K562 (cell line): Measurements from ENCODE around the gene ST3GAL3. TPM values are rescaled to one million over a fixed set of nuclear protein-coding genes. Genes with fewer than 3 reads are reported as not detected.

Experiments
- ATAC-seq: fragments of 200-7000 bp; cut with Tn5 transposase; 3 replicates; pipeline ENCODE4 v1.9.1; 2020; ENCODE audit warnings: moderate library complexity
- BruUV-seq: library from RNA; stranded (reverse); fragments of 400-500 nt; replicated peaks from 2 replicates; lab custom pipeline; 2021; lab: Mats Ljungman, UMichigan
- CTCF ChIA-PET: fragments of 300-600 bp; formaldehyde crosslinking; extraction: SDS; loops from one replicate; lab custom pipeline; 2021; ENCODE audit warnings: low intra/inter-chr PET ratio; lab: Yijun Ruan, JAX
- POLR2A ChIA-PET: fragments of 300-600, 350-650 bp; sonication (Branson Sonifier 250); formaldehyde crosslinking; extraction: SDS; loops from one replicate; lab custom pipeline; 2021; ENCODE audit warnings: antibody characterized with exemption, inconsistent platforms; lab: Yijun Ruan, JAX
- DNase-seq, 4 experiments: peaks; one replicate each; pipeline versions ENCODE4 v3.0.0 to v3.0.0-alpha.2; 2011 to 2018; ENCODE audit warnings: low spot score in 3 of 4, mixed read lengths in 3 of 4; ENCODE audit errors: extremely low read depth in 1 of 4
- FAIRE-seq: peaks from 2 replicates; lab custom pipeline; 2011; peaks lifted over from hg19 to GRCh38; lab: Jason Lieb, UNC
- H2AFZ ChIP-seq: 2 replicates; pipeline ENCODE4 v1.6.0; 2011; ENCODE audit warnings: low read depth, low read length, control low read depth, inconsistent platforms
- H3K27ac ChIP-seq: fragments of 200-600 bp; 3 replicates; pipeline ENCODE4 v1.8.0; 2011; ENCODE audit warnings: low read depth, mild to moderate bottlenecking, control low read depth, inconsistent platforms, low read length, moderate library complexity, mixed read lengths; ENCODE audit errors: extremely low read depth
- H3K27me3 ChIP-seq, 2 experiments: fragments of 300-600 bp in 1 of 2; 2 replicates in 1 of 2; 3 replicates in 1 of 2; pipeline versions ENCODE4 v1.6.0 to v1.8.0; 2011; ENCODE audit warnings: inconsistent platforms in 2 of 2, low read length in 2 of 2, mild to moderate bottlenecking in 1 of 2, mixed read lengths in 1 of 2, moderate library complexity in 1 of 2; ENCODE audit not compliant: control insufficient read depth in 2 of 2, insufficient read depth in 2 of 2
- H3K36me3 ChIP-seq: fragments of 300-600 bp; 3 replicates; pipeline ENCODE4 v1.8.0; 2011; ENCODE audit warnings: mild to moderate bottlenecking, low read length, inconsistent platforms; ENCODE audit not compliant: control insufficient read depth, insufficient read depth
- H3K4me1 ChIP-seq, 2 experiments: fragments of 200-600 bp in 1 of 2; replicated peaks in 1 of 2; 2 replicates in 1 of 2; 3 replicates in 1 of 2; pipeline versions ENCODE4 v1.5.1 to v1.8.0; 2011; ENCODE audit warnings: inconsistent platforms in 2 of 2, low read length in 2 of 2, mild to moderate bottlenecking in 1 of 2, mixed read lengths in 1 of 2, moderate library complexity in 1 of 2; ENCODE audit not compliant: control insufficient read depth in 2 of 2, insufficient read depth in 2 of 2
- H3K4me2 ChIP-seq: 2 replicates; pipeline ENCODE4 v1.6.1; 2011; ENCODE audit warnings: low read length, control low read depth, inconsistent platforms, mixed read lengths; ENCODE audit not compliant: insufficient read depth
- H3K4me3 ChIP-seq: fragments of 200-600 bp; sonication (generic), shearing (Covaris generic); 2 replicates; pipeline ENCODE4 v1.5.1; 2016; ENCODE audit warnings: control low read depth, inconsistent platforms
- H3K79me2 ChIP-seq: fragments of 200-600 bp; 3 replicates; pipeline ENCODE4 v1.8.0; 2011; ENCODE audit warnings: low read length, inconsistent platforms; ENCODE audit not compliant: control insufficient read depth, insufficient read depth
- H3K9ac ChIP-seq, 2 experiments: 2 replicates each; pipeline versions ENCODE4 v1.6.0 to v1.6.1; 2011; ENCODE audit warnings: low read depth in 2 of 2, low read length in 2 of 2, control low read depth in 1 of 2, inconsistent platforms in 1 of 2, mild to moderate bottlenecking in 1 of 2, mixed read lengths in 1 of 2; ENCODE audit not compliant: insufficient read depth in 1 of 2
- H3K9me1 ChIP-seq: one replicate; pipeline ENCODE4 v1.6.0; 2011; ENCODE audit warnings: inconsistent platforms, mild to moderate bottlenecking, low read length, moderate library complexity; ENCODE audit not compliant: control insufficient read depth, insufficient read depth
- H3K9me3 ChIP-seq: replicated peaks from 2 replicates; pipeline ENCODE4 v1.5.1; 2011; ENCODE audit warnings: low read depth, low read length, inconsistent platforms; ENCODE audit not compliant: control insufficient read depth, insufficient read depth
- H4K20me1 ChIP-seq: replicated peaks from 2 replicates; pipeline ENCODE4 v1.6.1; 2011; ENCODE audit warnings: low read length, inconsistent platforms, mixed read lengths; ENCODE audit not compliant: control insufficient read depth, insufficient read depth
- CGGBP1 ChIP-seq: fragments of 250-450 bp; sonication (Bioruptor Pico); IDR thresholded peaks from 2 replicates; pipeline ENCODE4 v1.9.0; 2021; ENCODE audit warnings: mild to moderate bottlenecking
- CHCHD3 ChIP-seq: fragments of 250-450 bp; sonication (Bioruptor Pico); IDR thresholded peaks from 2 replicates; pipeline ENCODE4 v2.1.2; 2022; ENCODE audit warnings: mild to moderate bottlenecking
- CREB1 ChIP-seq, 2 experiments: sonication (generic) in 1 of 2; formaldehyde crosslinking in 1 of 2; IDR thresholded peaks; 2 replicates each; pipeline versions ENCODE4 v1.6.1 to v1.8.0; 2012 to 2022; ENCODE audit warnings: inconsistent platforms in 1 of 2, mild to moderate bottlenecking in 1 of 2, missing genetic modification reagents in 1 of 2, moderate library complexity in 1 of 2
- HDAC1 ChIP-seq, 2 experiments: fragments of 450-650 bp; IDR thresholded peaks; 2 replicates each; pipeline ENCODE4 v1.6.1; 2016 to 2017; ENCODE audit warnings: inconsistent platforms in 1 of 2, mild to moderate bottlenecking in 1 of 2, moderate library complexity in 1 of 2
- NCOA6 ChIP-seq: fragments of 450-650 bp; IDR thresholded peaks from 2 replicates; pipeline ENCODE4 v1.6.1; 2017; ENCODE audit warnings: mild to moderate bottlenecking
- NFE2 ChIP-seq: IDR thresholded peaks from 2 replicates; pipeline ENCODE4 v1.6.1; 2014; ENCODE audit warnings: antibody characterized with exemption, low read depth
- NKRF ChIP-seq: fragments of 450-650 bp; IDR thresholded peaks from 2 replicates; pipeline ENCODE4 v1.6.1; 2016; ENCODE audit warnings: borderline replicate concordance
- RFX1 ChIP-seq: fragments of 450-650 bp; IDR thresholded peaks from 2 replicates; pipeline ENCODE4 v1.6.1; 2016; ENCODE audit warnings: mild to moderate bottlenecking, moderate library complexity
- SMARCC2 ChIP-seq: fragments of 450-650 bp; IDR thresholded peaks from 2 replicates; pipeline ENCODE4 v1.6.1; 2017; ENCODE audit warnings: antibody characterized with exemption, moderate library complexity, mild to moderate bottlenecking, low read depth
- SPI1 ChIP-seq: IDR thresholded peaks from 2 replicates; pipeline ENCODE4 v1.6.1; 2011; ENCODE audit warnings: low read depth, low read length, control low read depth, borderline replicate concordance
- TCF7 ChIP-seq: sonication (generic); IDR thresholded peaks from 2 replicates; pipeline ENCODE4 v1.6.1; 2016; ENCODE audit warnings: antibody characterized with exemption, borderline replicate concordance
- TSC22D4 ChIP-seq: fragments of 450-650 bp; IDR thresholded peaks from 2 replicates; pipeline ENCODE4 v1.6.1; 2016; ENCODE audit warnings: missing genetic modification characterization, missing biosample characterization, control low read depth
- VEZF1 ChIP-seq: fragments of 200-800 bp; sonication (Bioruptor generic); IDR thresholded peaks from 2 replicates; pipeline ENCODE4 v1.6.1; 2017; ENCODE audit warnings: missing genetic modification characterization, missing compliant biosample characterization
- YBX1 ChIP-seq: fragments of 450-650 bp; IDR thresholded peaks from 2 replicates; pipeline ENCODE4 v1.7.1; 2016; ENCODE audit warnings: mild to moderate bottlenecking
- ZFP36 ChIP-seq: fragments of 150-350 bp; IDR thresholded peaks from 2 replicates; pipeline ENCODE4 v1.6.1; 2018; ENCODE audit warnings: low read length, low read depth; ENCODE audit not compliant: partially characterized antibody
- ZNF124 ChIP-seq: sonication (generic); formaldehyde crosslinking; IDR thresholded peaks from 2 replicates; pipeline ENCODE4 v1.8.1; 2022; ENCODE audit warnings: missing genetic modification reagents
- ZNF224 ChIP-seq: sonication (generic); formaldehyde crosslinking; IDR thresholded peaks from 2 replicates; pipeline ENCODE4 v1.8.0; 2022; ENCODE audit warnings: mild to moderate bottlenecking, missing genetic modification reagents
- WGBS: fragments of 100-300 bp; shearing (Covaris generic); methylation state at CpG from one replicate; pipeline ENCODE4 v1.1.6; 2016; ENCODE audit warnings: low coverage, mixed read lengths; ENCODE audit not compliant: insufficient coverage; ENCODE audit errors: missing lambda C conversion rate; 5-methylcytosine and 5-hydroxymethylcytosine counted together
- in situ Hi-C: fragments of 300-500 bp; cut with MboI; formaldehyde crosslinking; loops from 4 replicates; pipeline ENCODE4 v1.15.0; 2018; ENCODE audit warnings: inconsistent platforms, mixed read lengths
- intact Hi-C: fragments of 100-400 bp; cut with micrococcal nuclease; formaldehyde crosslinking; loops from 2 replicates; pipeline ENCODE4 v1.14.2; 2022
- polyA plus RNA-seq, 8 experiments: library from polyadenylated mRNA; depleted of rRNA in 4 of 8; stranded (reverse) in 5 of 8; unstranded in 3 of 8; fragments of >200 nt; fragmentation: Nextera tagmentation in 2 of 8; fragmentation: Illumina TruSeq in 1 of 8; extraction: Ambion mirVana in 2 of 8; extraction: Trizol in 1 of 8; gene quantifications; 2 replicates each; pipeline versions ENCODE4 v1.2.1 to v1.2.3, GENCODE V29; 2011 to 2014; ENCODE audit warnings: inconsistent platforms in 1 of 8, missing spikeins in 1 of 8
- total RNA-seq, 7 experiments: library from RNA; depleted of rRNA in 6 of 7; stranded (reverse); fragments of >200 nt in 6 of 7; fragmentation: Illumina TruSeq in 2 of 7; extraction: Trizol in 2 of 7; gene quantifications; 2 replicates each; pipeline versions ENCODE4 v1.2.1 to v1.2.3, GENCODE V29; 2011 to 2021; ENCODE audit warnings: low replicate concordance in 1 of 7

ST3GAL3 gene
- total and polyA plus RNA-seq, 9 of the 15 experiments (the other 6 are each of a cell fraction or from before 2014, with no cell fraction given) = 1.2 to 18.9 (median 11.0) TPM

- H3K36me3 ChIP-seq = peaks cover 37% of the 10 kb centered on the region
- no peak for FAIRE-seq
- H3K9ac ChIP-seq = peak overlapping the region in 1 of 2 experiments; percentile 23; a peak in 1 of 4 replicates
- CTCF ChIA-PET = no interaction called here
- 0 out of 2 replicates have a peak, but pooled peaks cover 7% of the 10 kb centered on the region for H4K20me1 ChIP-seq
- POLR2A ChIA-PET = interaction anchor here (0.9 to 1.6 kb wide), 2 partner anchors 21 to 90 kb away, joined by 3 to 7 read pairs; partner anchors contain the start of gene ATP6V0B
- H2AFZ ChIP-seq = no peak overlapping the region
- peaks cover 16 to 26% of the 10 kb centered on the region in 2 experiments; a peak in 4 of 5 replicates for H3K4me1 ChIP-seq
- intact Hi-C loops = no loop called here
- in situ Hi-C loops = no loop called here
- no peaks in the 10 kb centered on the region for H3K27me3 ChIP-seq
- H3K9me3 ChIP-seq = no peaks in the 10 kb centered on the region
- no peak for TF ChIP-seq ZNF124 (CRISPR knock-in tag)
- TF ChIP-seq VEZF1 (CRISPR knock-in tag) = no peak
- no peak for TF ChIP-seq NCOA6
- TF ChIP-seq CREB1 (IDR thresholded peaks at IDR 0.05) = no peak
- TF ChIP-seq CREB1 (CRISPR knock-in tag; IDR thresholded peaks at IDR 0.05) = no peak
- no peak for TF ChIP-seq SPI1
- no peak for TF ChIP-seq HDAC1 (IDR thresholded peaks at IDR 0.05)
- TF ChIP-seq NKRF = no peak
- no peak for TF ChIP-seq TSC22D4 (tag)
- TF ChIP-seq NFE2 = peak; percentile 36; the same call in 1 of the 2 replicates
- TF ChIP-seq CGGBP1 (CRISPR knock-in tag) = no peak
- peak; percentile 78 for TF ChIP-seq RFX1
- TF ChIP-seq YBX1 = no peak
- TF ChIP-seq CHCHD3 (CRISPR knock-in tag) = no peak
- no peak for TF ChIP-seq SMARCC2
- TF ChIP-seq ZNF224 = no peak
- no peak for TF ChIP-seq TCF7
- TF ChIP-seq ZFP36 = no peak
- TF ChIP-seq, all 486 proteins: peak for 2
- peak in 1 of 4 experiments; percentile 32 for DNase-seq
- H3K4me2 ChIP-seq = no peak overlapping the region; the same call in 1 of the 2 replicates
- BruUV-seq = no TSS peak
- no peak overlapping the region for H3K4me3 ChIP-seq
- peaks cover 20% of the 10 kb centered on the region for H3K79me2 ChIP-seq
- H3K27ac ChIP-seq = no peak overlapping the region
- no peaks in the 10 kb centered on the region for H3K9me1 ChIP-seq
- WGBS = 74% methylated on average over 8 of the region's 8 CpGs
- no peak for ATAC-seq
Observed at GRCh38 chr1:43952731-43953346, 245.5 kb downstream of the ST3GAL3 start.
